HG03442 (cell line): ENCODE results near the gene PAM16.
A peak's percentile ranks its signal among the peaks of the same experiment; 100 is the strongest.

Experiments used
- ATAC-seq: cut with Tn5 transposase; IDR thresholded peaks from one replicate; pipeline ENCODE4 v1.9.1; 2021; ENCODE audit warnings: mild to moderate bottlenecking, moderate library complexity; ENCODE audit not compliant: unreplicated experiment

The PAM16 gene

GRCh38 chr16:4372001-4372577 lies 21.0 kb upstream of the PAM16 start:
- ATAC-seq = peak; percentile 27

- ATAC-seq = peak; percentile 59
Observed at GRCh38 chr16:4371357-4372000, 20.4 kb upstream of the PAM16 start, which contains the start of gene VASN. Gene VASN, plus strand, starts transcription at chr16:4371848. Its CDS starts 9,030 bp downstream, at chr16:4380878.

- ATAC-seq = no peak
Observed at GRCh38 chr16:4370570-4371356, 19.6 kb upstream of the PAM16 start.

- no peak for ATAC-seq
Observed at GRCh38 chr16:4370151-4370550, 19.0 kb upstream of the PAM16 start.

- no peak for ATAC-seq
Observed at GRCh38 chr16:4369007-4369733, 18.0 kb upstream of the PAM16 start.

GRCh38 chr16:4367393-4367856 lies 16.3 kb upstream of the PAM16 start:
- ATAC-seq = no peak

- no peak for ATAC-seq
Observed at GRCh38 chr16:4366016-4366415, 14.9 kb upstream of the PAM16 start.

GRCh38 chr16:4365615-4366014 lies 14.5 kb upstream of the PAM16 start:
- no peak for ATAC-seq

GRCh38 chr16:4365014-4365406 lies 13.9 kb upstream of the PAM16 start:
- peak; percentile 74 for ATAC-seq

- ATAC-seq = no peak
Observed at GRCh38 chr16:4364196-4365013, 13.3 kb upstream of the PAM16 start.

- no peak for ATAC-seq
Observed at GRCh38 chr16:4362476-4363135, 11.5 kb upstream of the PAM16 start.

GRCh38 chr16:4361944-4362311 lies 10.8 kb upstream of the PAM16 start:
- ATAC-seq = no peak

GRCh38 chr16:4361033-4361943 lies 10.2 kb upstream of the PAM16 start:
- no peak for ATAC-seq

- ATAC-seq = no peak
Observed at GRCh38 chr16:4360538-4361021, 9.5 kb upstream of the PAM16 start.

GRCh38 chr16:4359914-4360313 lies 8.8 kb upstream of the PAM16 start:
- ATAC-seq = no peak

GRCh38 chr16:4358831-4359561 lies 7.9 kb upstream of the PAM16 start:
- no peak for ATAC-seq

GRCh38 chr16:4358236-4358635 lies 7.1 kb upstream of the PAM16 start:
- no peak for ATAC-seq

GRCh38 chr16:4356820-4357219 lies 5.7 kb upstream of the PAM16 start:
- no peak for ATAC-seq
